ENCODE data around the gene GALK2.
"Not testable (repeated sequence)": the region's sequence is repeated elsewhere in the genome, so short reads cannot be mapped to it uniquely, and the experiment has no call there.

Gene GALK2

GRCh38 chr15:49287481-49287880 lies 117.4 kb downstream of the GALK2 start:
- DNase-seq: no peak

- no peak for DNase-seq
These were observed 118.3 kb downstream of the GALK2 start for GRCh38 chr15:49288391-49288790.

- no peak for DNase-seq
These were observed 120.1 kb downstream of the GALK2 start for GRCh38 chr15:49290191-49290590.

- no peak for DNase-seq
These were observed 123.9 kb downstream of the GALK2 start for GRCh38 chr15:49293941-49294340.

- DNase-seq: no peak
These were observed 126.2 kb downstream of the GALK2 start for GRCh38 chr15:49296258-49296657.

GRCh38 chr15:49297584-49297983 lies 127.5 kb downstream of the GALK2 start:
- no peak for DNase-seq

- DNase-seq: no peak
These were observed 130.8 kb downstream of the GALK2 start for GRCh38 chr15:49300856-49301255.

GRCh38 chr15:49301562-49301961 lies 131.5 kb downstream of the GALK2 start:
- no peak for DNase-seq

- DNase-seq: no peak
These were observed 133.0 kb downstream of the GALK2 start for GRCh38 chr15:49303003-49303402.

GRCh38 chr15:49306551-49306950 lies 136.5 kb downstream of the GALK2 start:
- DNase-seq: no peak

- no peak for DNase-seq
These were observed 138.6 kb downstream of the GALK2 start for GRCh38 chr15:49308686-49309085.

GRCh38 chr15:49309889-49310288 lies 139.8 kb downstream of the GALK2 start:
- DNase-seq: no peak

- no peak for DNase-seq
These were observed 143.6 kb downstream of the GALK2 start for GRCh38 chr15:49313650-49314049.

GRCh38 chr15:49314716-49315115 lies 144.7 kb downstream of the GALK2 start:
- DNase-seq: no peak

GRCh38 chr15:49315391-49315823 lies 145.4 kb downstream of the GALK2 start:
- no peak for DNase-seq

- DNase-seq: no peak
These were observed 150.3 kb downstream of the GALK2 start for GRCh38 chr15:49320351-49320750.

GRCh38 chr15:49323207-49323606 lies 153.2 kb downstream of the GALK2 start:
- DNase-seq: no peak

- no peak for DNase-seq
These were observed 157.9 kb downstream of the GALK2 start for GRCh38 chr15:49327927-49328326.

GRCh38 chr15:49328941-49329340 lies 158.9 kb downstream of the GALK2 start:
- no peak for DNase-seq

- DNase-seq: no peak
These were observed 160.1 kb downstream of the GALK2 start for GRCh38 chr15:49330166-49330565.

- DNase-seq: no peak
These were observed 161.4 kb downstream of the GALK2 start for GRCh38 chr15:49331442-49331841.

- DNase-seq: no peak
These were observed 161.9 kb downstream of the GALK2 start for GRCh38 chr15:49331951-49332350.

GRCh38 chr15:49339656-49340055 lies 169.6 kb downstream of the GALK2 start:
- no peak for DNase-seq

- DNase-seq: no peak
These were observed 173.5 kb downstream of the GALK2 start for GRCh38 chr15:49343546-49343945.

GRCh38 chr15:49354439-49354838 lies 184.4 kb downstream of the GALK2 start:
- not testable (repeated sequence) for DNase-seq

- no peak for DNase-seq
These were observed 191.3 kb downstream of the GALK2 start for GRCh38 chr15:49361370-49361769.
